NB4 (cell line): ENCODE results near the gene RNF44.

ENCODE experiments used
- CTCF ChIP-seq: IDR thresholded peaks from one replicate; pipeline ENCODE4 v1.5.1; 2012; ENCODE audit warnings: low read depth, low read length
- MAX ChIP-seq: IDR thresholded peaks from 2 replicates; pipeline ENCODE4 v1.6.1; 2011; ENCODE audit warnings: low read depth, low read length
- POLR2A ChIP-seq: IDR thresholded peaks from 2 replicates; pipeline ENCODE4 v1.6.1; 2011; ENCODE audit warnings: mild to moderate bottlenecking; ENCODE audit not compliant: insufficient read length; ENCODE audit errors: extremely low read depth

- TF ChIP-seq CTCF, result no peak
- no peak for TF ChIP-seq POLR2A
- no peak for TF ChIP-seq MAX
These were observed 45.3 kb downstream of the RNF44 start for GRCh38 chr5:176491901-176492300.
